HG02938 (cell line): Measurements from ENCODE around the gene MICU1.
"Not testable (repeated sequence)": the region's sequence is repeated elsewhere in the genome, so short reads cannot be mapped to it uniquely, and the experiment has no call there.

ENCODE experiments used
- ATAC-seq: cut with Tn5 transposase; IDR thresholded peaks from one replicate; pipeline ENCODE4 v1.9.1; 2021; ENCODE audit warnings: mild to moderate bottlenecking, moderate library complexity; ENCODE audit not compliant: unreplicated experiment

The MICU1 gene

DNA sequence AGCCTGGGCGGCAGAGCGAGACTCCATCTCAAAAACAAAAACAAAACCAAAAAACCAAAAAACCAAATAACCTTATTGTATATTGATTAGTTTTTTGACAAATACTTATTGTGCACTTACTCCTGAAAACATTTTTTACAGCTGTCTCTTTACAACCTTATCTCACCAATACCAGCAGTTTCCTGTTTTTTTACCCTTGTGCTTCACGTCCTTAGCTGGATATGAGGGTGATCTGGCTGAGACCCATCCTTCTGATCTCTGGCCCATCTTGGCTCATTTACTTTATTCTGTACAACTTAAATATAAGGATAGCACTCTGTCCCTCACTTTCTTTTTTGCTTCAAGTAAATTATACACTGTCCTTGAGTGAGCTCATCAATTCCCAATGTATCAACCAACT is 166.6 kb downstream of the MICU1 start:
- no peak for ATAC-seq

DNA sequence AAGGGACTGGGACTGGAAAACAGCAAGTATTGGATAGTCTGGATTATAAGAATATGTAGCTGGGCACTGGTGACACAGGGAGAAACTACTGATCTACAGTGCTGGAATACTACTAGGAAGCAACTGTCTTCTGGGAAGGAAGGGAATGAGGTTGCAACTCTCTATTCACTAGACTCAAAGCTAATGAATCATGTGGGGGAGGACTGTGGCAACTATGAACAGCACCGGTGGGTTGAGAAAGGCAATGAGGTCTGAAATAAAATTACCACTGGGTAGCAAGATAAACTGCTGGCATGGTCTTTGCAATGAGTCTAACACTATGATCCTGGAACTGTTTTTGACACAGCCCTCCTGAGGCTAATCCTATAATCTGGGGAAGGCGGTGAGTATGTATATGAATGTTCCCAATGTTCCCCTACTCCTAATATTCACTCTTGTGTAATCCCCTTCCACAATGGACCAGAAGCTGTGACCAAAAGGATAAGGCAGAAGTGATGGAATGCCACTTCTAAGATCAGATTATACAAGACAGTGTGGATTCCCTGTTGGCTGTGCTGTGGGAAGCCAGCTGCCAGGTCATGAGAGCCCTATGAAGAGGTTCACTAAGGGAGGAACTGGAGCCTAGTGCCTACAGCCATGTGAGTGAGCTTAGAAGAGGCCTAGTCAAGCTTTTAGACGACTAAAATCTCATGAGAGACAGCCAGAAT is 169.8 kb downstream of the MICU1 start:
- no peak for ATAC-seq

DNA sequence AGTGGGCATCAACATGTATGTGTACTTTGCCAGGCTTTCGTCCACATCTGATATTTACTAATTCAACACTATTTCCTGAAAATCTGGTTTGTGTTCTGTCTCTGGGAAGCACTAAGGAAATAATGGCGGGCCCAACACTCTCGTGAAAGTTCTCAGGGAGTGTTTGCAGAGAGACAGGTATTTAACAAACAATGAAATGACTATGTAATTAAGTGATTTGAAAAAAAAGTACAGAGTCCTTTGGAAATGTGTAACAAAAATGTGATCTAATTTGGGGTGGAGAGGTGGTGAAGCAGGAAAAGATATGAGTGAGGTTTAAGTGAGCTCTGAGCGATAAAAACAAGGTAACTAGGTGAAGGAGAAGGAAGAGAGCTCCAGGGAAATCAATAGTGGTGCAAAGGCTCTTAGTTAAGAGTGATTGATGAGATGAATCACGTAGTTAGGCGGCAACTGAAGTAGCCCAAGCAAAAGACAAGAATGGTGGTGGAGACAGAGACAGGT is 175.9 kb downstream of the MICU1 start:
- ATAC-seq: no peak

GRCh38 chr10:72445851-72446250 is 180.0 kb downstream of the MICU1 start:
- no peak for ATAC-seq

GRCh38 chr10:72442969-72443368 is 182.9 kb downstream of the MICU1 start:
- not testable (repeated sequence) for ATAC-seq

GRCh38 chr10:72435570-72435969 is 190.3 kb downstream of the MICU1 start:
- no peak for ATAC-seq

DNA sequence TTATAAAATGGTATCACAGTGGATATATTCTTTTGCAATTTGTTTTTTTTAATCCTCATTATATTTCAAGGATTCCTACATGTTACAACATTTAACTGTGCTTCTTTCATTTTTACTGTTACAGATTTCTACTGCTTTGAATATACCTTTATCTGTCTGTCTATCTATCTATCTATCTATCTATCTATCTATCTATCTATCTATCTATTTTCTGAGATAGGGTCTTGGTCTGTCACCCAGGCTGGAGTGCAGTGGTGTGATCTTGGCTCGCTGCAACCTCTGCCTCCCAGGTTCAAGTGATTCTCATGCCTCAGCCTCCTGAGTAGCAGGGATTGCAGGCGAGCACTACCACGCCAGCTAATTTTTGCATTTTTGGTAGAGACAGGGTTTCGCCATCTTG is 194.9 kb downstream of the MICU1 start:
- not testable (repeated sequence) for ATAC-seq

GRCh38 chr10:72429931-72430330 is 195.9 kb downstream of the MICU1 start:
- no peak for ATAC-seq

- ATAC-seq: no peak
These were observed 198.9 kb downstream of the MICU1 start for GRCh38 chr10:72426986-72427385.

GRCh38 chr10:72425133-72425532 is 200.7 kb downstream of the MICU1 start:
- no peak for ATAC-seq

- no peak for ATAC-seq
These were observed 201.3 kb downstream of the MICU1 start for GRCh38 chr10:72424561-72424960.

DNA sequence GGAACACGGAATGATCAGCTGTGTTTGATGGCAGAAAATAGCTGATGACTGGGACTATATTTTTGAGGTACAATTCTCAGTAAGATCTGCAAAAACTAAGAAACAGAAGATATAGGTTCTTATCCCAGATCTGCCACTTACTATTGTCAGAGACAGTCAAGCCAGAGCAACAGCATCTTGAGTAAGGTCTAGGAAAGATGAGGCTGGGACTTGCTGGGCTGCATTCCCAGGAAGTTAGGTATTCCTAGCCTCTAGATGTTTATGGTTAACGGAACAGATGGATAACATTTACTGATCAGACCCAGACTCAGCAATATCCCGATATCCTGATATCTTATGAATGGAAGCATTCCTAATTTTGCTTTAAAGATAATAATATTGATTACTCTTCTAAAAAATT is 202.5 kb downstream of the MICU1 start:
- ATAC-seq: no peak

DNA sequence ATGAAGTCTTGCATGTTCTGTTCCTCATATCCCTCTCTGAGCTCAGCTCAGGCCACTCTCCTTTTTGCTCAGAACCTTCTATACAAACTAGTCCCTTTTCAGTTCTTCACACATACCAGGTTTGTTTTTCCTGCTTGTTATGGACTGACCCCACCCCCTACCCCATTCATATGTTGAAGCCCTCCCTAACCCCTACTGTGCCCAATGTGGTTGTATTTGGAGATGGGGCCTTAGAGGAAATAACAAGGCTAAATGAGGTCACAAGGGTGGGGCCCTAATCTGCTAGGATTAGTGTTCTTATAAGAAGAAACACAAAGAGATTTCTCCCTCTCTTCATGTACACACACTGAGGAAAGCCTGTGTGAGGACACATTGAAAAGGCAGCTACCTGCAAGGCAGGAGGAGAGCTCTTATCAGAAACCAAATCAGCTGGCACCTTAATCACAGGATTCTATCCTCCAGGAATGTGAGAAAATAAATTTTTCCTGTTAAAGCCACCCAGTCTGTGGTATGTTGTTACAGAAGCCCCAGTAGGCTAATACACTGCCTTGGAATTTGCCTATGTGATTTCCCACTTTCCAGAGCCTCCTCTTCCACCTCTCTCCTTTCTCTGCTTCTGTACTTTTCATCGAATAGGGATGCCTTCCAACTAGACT is 203.9 kb downstream of the MICU1 start:
- no peak for ATAC-seq

DNA sequence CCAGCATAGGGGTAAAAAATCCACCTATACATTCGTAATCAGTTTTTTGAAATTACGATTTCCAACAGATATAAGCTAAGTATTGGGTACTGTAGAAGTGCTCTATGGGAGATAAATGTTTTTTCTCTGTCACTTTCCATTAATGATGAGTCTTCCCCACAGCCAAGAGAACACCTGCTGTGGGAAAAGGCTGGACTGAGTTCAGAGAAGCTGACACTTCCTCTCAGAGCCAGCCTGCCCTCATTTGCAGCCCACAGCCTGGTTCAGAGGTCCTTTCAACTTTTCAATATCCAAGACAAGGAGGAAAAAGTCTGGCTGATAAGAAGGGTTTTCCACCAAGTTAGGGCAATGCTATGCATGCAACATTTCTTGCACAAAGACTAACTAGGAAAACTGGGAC is 206.6 kb downstream of the MICU1 start:
- no peak for ATAC-seq

GRCh38 chr10:72418679-72419078 is 207.2 kb downstream of the MICU1 start:
- no peak for ATAC-seq

DNA sequence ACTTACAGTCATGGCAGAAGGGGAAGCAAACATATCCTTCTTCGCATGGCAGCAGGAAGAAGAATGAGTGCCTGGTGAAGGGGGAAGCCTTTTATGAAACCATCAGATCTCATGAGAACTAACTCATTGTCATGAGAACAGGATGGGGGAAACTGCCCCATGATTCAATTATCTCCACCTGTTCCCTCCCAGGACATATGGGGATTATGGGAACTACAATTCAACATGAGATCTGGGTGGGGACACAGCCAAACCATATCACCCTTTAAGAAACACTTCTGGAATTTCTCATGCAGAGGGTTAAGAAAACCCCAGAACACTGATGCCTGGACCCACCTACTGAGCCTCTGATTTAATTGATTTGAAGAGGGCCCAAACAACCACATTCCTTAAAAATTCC is 207.9 kb downstream of the MICU1 start:
- ATAC-seq: no peak

DNA sequence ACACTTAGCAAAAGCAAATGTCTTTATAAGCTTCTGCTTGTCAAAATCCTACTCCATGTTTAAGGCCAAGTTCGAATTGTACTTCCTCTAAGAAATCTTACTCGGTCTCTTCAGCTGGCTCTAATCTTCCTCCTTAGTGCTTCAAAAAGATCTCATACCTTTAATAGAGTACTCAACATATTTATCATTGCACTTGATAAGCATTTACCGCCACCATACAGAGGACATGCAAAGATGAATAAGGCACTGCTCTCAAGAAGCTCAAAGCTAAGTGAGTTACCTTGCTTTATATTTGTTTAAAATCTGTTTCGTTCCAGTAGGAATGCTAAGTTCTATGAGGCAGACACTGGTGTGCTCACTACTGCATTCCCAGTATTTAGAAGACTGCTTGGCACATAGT is 209.2 kb downstream of the MICU1 start:
- no peak for ATAC-seq

DNA sequence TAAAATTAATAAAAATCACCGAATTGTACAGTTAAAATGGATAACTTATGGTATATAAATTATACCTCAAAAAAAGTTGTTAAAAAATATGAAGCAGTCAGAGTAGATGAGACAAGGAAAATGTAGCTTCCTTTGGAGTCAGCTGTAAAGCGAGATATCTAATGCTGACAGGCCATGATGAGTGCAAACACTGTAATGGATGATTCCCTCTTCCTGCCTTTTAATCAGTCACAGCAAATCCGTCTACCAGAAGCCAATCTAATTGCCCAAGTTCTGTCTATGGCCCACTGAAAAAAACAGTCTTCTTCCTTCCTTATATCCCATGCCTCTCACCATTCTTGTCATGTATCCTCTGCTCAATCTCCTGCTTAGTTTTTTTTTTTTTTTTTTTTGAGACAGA is 211.2 kb downstream of the MICU1 start:
- ATAC-seq: no peak

DNA sequence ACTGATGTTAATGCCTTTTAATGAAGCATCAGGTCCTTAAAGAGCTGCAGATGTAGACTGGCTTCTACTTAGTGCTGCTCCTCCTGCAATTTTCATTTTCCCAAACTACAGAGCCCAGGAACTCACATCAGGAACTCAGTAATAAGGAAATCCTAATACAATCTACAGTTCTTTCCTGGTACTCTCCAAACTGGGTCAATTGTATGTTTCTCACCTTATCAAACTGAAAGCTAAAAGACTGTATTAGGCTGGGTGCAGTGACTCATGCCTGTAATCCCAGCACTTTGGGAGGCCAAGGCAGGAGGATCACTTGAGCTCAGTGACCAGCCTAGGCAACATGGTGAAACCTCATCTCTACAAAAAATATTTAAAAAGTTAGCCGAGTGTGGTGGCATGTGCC is 216.7 kb downstream of the MICU1 start:
- ATAC-seq: no peak

- no peak for ATAC-seq
These were observed 217.8 kb downstream of the MICU1 start for GRCh38 chr10:72407927-72408600.

DNA sequence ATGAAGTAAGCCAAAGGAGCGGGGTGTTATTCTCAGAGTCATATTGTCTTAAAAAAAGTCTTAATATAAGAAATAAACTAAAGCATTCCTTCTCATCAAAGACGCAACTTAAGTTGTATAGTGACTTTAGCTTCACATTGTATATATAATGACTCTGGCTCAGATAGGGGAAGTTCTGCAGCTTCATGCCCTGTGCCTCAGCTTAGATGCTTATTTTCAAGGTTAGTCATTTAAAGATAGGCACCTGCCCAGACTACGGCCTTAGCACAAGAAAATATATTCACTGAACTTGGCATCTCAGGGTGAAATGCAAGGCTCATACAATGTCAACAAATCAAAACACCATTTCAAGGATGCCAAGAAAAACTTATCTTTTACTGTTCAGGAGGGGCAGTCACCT is 218.4 kb downstream of the MICU1 start:
- ATAC-seq: no peak

GRCh38 chr10:72395581-72395980 is 230.3 kb downstream of the MICU1 start:
- not testable (repeated sequence) for ATAC-seq
